Dermis blood vessel endothelial cell (primary cell): ENCODE measurements around the gene MAP6D1. TPM values are rescaled to one million over a fixed set of nuclear protein-coding genes. Genes with fewer than 3 reads are reported as not detected.
"Not testable (repeated sequence)": the region's sequence is repeated elsewhere in the genome, so short reads cannot be mapped to it uniquely, and the experiment has no call there.

Source experiments
- DNase-seq: peaks from one replicate; pipeline ENCODE4 v3.0.0; 2010
- total RNA-seq: library from RNA; depleted of rRNA; stranded (reverse); fragments of >200 nt; gene quantifications from 2 replicates; pipeline ENCODE4 v1.2.3, GENCODE V29; 2014

MAP6D1 gene
- total RNA-seq, 1 donor from 2014 or later = 2.6 TPM

DNA sequence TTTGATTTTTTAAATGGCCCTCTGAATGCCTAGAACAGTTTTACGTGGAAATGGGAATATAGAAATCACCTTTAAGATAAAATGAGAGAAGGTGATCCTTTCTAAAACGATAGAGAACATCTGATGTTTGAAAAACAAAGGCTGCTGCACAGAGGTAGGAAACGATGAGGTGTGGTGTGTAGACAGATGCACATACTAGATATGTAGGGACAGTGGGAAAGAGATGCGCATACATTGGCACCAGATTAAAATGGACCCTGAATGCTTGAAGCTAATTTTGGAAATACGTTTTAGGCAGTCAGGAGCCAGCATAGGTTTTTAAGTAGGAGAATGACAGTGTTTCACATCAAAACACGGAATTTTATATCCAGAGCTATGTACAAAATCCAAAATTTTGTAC, 29.0 kb downstream of the MAP6D1 start:
- no peak for DNase-seq

DNA sequence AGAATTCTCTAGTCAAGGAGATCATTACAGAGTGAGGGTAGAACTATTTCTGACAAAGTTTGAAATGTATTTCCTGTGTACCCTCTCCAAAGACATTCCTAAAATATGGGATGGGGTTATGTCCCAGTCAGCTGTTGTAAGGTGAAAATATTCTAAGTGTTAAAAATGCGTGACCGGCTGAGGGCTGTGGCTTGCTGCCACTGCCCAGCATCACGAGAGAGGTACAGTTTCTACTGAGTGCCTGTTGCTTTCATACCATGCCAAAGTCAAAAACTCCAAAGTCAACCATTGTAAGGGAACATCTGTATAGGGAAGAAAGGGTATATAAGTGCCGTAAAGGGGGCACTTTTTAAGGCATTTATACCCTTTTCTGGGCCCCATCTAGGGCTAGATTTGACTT, 30.9 kb downstream of the MAP6D1 start:
- DNase-seq = no peak

DNA sequence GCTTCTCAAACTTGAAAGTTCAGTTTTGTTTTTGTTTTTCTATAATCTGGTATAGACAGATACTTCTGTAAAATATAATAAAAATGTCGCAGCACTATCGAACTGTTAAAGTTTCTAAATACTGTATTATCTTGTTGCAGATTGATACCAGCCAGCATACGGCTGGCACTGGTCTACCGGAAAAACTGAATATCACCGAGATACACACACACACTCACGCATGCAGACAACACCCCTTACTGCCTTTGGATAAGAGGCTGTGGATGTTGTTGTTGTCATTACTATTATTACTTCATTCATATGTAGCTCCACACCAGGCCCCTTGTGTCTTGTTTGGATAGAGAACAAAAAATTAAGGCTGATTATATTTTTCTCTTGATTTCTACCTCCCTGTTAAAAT, 32.4 kb downstream of the MAP6D1 start:
- no peak for DNase-seq

DNA sequence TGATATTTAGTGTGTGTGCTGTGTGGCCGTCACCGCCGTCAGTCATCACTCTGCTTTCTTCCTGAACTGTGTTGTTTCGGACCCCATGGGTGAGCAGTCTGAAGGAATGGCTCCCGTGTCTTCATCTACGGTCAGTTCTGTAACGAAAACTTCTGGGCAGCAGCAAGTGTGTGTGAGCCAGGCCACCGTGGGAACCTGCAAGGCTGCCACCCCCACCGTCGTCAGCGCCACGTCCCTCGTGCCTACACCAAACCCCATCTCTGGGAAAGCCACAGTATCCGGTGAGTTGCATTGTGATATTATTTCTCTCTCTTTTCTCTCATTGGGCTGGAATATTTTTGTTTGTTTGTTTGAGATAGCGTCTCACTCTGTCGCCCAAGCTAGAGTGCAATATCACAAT, 34.7 kb downstream of the MAP6D1 start:
- no peak for DNase-seq

DNA sequence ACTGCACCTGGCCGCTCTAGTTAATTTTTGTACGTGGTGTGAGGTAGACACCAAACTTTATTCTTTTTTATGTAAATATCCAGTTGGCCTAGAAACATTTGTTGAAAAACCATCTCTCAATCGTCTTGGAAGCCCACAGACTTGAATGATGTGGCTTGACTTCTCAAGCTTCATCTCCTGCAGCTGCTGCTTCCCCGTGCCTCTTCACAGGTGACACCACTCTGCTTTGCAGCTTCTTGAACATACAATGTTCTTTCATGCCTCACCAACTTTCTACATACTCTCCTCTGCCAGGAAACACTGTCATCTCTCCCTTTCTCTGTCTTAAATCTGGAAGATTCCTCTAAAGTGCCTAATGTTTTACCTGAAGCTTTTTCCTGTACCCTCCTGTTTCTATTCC, 35.6 kb downstream of the MAP6D1 start:
- DNase-seq = no peak

DNA sequence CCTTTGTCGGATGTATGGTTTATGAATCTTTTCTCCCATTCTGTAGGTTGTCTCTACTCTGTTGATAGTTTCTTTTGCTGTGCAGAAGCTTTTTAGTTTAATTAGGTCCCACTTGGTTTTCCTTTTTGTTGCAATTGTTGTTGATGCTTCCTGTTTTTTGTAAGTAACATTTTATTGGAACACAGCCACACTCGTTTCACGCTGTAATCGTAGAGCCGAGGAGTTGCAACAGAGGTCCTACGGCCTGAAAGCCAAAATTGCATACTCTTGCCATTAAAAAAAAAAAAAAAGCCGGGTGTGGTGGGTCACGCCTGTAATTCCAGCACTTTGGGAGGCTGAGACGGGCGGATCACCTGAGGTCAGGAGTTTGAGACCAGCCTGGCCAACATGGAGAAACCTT, 40.9 kb downstream of the MAP6D1 start:
- not testable (repeated sequence) for DNase-seq

DNA sequence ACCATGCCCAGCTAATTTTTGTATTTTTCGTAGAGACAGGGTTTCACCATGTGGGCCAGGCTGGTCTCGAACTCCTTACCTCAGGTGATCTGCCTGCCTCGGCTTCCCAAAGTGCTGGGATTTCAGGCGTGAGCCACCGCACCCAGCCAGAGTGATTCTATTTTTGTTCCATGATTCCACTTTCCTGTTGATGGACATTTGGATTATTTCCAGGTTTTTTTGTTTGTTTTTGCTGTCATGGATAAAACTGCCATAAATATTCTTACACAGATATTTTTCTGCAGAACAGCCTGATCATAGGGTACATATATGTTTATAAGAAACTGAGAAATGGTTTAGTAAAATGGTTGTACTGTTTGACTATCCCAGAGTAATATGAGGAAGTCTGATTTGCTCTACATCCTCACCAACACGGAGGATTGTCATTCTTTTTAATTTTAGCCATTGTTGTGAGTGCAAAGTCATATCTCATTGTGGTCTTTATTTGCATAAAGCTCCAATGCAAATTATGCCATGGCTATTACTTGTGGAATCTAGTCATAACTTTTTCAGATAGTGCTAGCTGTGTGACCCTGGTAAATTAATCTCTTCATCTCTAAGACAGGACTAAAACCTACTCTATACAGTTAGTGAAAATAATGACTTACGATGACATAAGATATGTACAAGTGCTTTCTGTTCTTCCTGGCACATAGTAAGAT, 42.7 kb downstream of the MAP6D1 start:
- DNase-seq = peak; percentile 63

DNA sequence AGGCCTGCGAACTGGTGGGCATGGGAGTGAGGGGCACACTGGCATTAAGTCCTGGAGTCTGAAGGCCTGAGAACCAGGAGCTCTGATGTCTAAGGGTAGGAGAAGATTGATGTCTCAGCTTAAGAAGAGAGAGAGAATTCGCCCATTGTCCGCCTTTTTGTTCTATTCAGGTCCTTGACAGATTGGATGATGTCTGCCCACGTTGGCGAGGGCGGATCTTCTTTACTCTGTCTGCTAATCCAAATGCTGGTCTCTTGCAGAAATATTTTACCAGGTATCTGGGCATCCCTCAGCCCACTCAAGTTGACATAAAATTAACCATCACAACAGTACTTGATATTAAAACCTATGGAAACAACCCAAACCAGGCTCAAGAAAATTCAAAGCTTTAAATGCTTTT, 44.1 kb downstream of the MAP6D1 start:
- DNase-seq = no peak

DNA sequence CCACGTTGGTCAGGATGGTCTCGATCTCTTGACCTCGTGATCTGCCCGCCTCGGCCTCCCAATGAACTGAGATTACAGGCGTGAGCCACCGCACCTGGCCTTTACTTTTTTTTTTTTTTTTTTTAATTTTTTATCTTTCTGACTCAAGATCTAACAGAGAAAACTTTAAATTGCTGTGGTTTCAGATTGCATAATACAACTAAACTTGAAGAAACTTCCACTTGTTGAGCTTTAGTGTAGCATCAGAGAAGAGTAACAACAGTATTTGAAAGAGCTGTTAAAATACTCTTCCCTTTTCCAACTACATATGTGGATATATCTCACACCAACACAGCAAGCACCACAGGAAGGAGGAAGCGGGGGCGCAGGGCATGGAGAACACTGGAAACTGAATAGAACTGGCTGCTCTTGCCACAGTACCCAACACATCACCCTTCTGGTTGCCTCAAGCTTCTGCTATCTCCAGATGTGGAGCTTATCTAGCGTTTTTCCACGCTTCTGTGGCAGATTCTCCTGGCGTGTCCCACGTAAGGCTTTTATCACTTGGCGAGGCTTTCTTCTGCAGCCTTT, 45.4 kb downstream of the MAP6D1 start:
- no peak for DNase-seq

DNA sequence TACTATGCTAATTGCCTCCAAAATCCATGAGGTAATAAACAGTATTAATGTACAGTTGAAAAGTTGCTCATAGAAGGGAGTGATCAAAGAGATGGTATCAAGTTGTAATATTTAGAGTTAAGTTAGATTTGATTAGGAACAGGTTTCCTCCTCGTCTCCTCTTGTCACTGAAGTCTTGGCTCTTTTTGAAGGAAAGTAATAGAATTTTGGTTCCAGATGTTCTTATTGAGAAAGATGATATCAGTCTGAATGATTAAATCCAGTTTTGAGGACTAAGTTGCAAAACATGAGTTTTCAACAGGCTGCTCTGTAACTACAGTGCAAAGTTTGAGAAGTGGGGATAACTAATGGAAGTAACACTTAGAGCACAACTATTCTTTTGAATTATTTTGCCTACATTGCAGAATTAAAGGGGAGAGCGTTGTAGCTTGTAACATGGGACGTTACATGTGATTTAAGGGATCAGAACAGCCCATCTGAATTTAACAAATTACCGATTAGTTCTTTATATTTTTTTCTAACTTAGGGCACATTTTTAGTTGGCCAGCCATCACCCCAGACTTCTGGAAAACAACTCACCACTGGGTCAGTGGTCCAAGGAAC, 48.3 kb downstream of the MAP6D1 start:
- DNase-seq = no peak

DNA sequence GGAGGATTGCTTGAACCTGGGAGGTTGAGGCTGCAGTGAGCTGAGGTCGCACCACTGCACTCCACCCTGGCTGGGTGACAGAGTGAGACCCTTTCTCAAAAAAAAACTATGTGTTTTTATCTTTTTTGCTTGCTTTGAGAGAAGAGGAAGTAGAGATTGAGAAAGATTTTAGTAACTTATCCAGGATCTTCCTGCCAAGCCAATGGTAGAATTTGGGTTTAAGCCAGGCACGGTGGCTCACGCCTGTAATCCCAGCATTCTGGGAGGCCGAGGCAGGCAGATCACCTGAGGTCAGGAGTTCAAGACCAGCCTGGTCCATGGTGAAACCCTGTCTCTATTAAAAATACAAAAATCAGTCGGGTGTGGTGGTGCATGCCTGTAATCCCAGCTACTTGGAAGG, 48.9 kb downstream of the MAP6D1 start:
- DNase-seq = not testable (repeated sequence)

DNA sequence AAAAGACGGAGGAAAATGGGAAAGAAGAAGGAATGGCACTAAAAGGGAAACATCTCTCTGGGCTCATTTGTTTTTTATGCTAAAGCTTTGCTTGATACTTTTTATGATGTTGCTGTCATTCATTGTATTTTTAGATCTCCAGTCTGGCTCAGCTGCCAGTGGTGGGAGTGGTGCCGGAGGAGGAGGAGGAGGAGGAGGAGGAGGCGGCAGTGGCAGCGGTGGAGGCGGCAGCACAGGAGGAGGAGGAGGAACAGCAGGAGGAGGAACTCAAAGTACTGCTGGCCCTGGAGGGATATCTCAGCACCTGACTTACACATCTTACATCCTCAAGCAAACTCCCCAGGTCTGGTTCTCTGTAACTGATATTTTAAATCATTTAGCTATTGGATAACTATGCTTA, 49.6 kb downstream of the MAP6D1 start:
- no peak for DNase-seq

DNA sequence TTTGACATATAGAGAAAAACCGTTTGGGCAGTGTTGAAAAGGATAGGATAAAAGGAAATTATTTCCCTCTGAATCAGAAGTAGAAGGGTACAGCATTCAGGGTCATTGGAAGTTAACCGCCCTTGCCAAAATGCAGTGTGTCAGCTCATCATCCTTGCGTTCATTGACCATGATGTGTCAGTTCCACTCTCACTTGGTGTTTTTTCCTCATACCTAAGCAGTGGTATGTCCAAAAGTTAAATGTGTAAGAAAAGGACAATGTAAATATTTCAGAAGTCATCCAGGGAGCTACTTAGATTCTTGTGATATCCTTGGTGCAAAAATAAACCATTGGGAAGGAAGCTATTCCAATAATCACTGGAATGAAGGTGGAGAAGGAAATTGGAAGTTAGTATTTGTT, 50.7 kb downstream of the MAP6D1 start:
- DNase-seq = no peak

DNA sequence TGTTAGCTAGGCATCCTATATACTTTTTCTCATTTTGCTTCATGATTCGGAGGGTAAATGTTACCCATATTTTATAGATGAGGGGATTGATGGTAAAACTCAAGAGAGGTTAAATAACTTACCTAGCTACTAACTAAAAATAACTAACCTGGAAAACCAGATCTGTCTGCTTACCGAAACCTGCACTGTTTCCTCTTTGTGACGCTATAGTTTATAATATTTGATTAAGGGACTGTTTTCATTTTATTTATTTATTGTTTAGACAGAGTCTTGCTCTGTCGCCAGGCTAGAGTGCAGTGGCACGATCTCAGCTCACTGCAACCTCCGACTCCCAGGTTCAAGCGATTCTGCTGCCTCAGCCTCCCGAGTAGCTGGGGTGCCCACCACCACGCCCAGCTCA, 55.9 kb downstream of the MAP6D1 start:
- DNase-seq = no peak

DNA sequence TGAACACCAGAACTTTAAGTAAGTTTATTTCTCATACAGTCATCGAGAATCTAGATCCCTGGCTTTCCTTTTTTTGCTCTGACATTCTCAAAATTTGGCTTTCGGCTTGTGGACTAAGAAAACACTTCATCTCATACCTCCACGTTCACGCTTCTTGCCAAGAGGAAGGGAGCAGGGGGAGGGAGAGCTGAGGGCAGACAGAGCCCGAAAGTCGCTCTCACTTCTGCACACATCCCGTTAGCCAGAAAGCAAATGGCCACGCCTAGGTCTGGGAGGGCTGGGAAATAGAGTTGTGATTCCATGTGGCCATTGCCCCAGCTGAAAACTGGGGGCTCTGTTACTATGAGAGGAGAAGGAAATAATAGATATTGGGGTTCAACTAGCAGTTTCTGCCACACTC, 57.3 kb downstream of the MAP6D1 start:
- no peak for DNase-seq

DNA sequence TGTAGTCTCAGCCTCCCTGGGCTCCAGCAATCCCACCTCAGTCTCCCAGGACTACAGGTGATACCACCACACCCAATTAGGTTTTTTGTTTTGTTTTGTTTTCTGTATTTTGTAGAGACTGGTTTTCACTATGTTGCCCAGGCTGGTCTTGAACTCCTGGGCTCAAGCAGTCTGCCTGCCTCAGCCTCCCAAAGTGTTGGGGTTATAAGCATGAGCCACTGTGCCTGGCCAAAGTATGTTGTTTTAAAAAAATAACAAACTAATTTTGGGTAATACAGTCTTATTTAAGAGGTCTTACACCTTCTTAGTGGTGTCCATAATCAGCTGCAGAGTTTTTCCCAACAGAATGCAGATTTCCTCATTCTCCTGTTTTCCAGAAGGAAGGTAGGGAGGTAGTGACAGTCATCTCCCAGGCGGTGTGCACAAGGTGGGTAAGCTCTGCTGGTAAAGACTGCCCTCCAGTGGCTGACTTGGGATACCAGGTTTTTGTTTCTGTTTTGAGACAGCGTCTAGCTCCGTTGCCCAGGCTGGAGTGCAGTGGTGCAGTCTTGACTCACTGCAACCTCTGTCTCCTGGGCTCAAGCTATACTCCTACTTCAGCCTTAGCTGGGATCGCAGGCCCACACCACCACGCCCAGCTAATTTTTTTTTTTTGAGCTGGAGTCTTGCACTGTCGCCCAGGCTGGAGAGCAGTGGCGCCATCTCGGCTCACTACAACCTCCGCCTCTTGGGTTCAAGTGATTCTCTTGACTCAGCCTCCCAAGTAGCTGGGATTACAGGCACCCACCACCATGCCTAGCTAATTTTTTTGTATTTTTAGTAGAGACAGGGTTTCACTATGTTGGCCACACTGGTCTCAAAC, 58.4 kb downstream of the MAP6D1 start:
- peak; percentile 89 for DNase-seq

DNA sequence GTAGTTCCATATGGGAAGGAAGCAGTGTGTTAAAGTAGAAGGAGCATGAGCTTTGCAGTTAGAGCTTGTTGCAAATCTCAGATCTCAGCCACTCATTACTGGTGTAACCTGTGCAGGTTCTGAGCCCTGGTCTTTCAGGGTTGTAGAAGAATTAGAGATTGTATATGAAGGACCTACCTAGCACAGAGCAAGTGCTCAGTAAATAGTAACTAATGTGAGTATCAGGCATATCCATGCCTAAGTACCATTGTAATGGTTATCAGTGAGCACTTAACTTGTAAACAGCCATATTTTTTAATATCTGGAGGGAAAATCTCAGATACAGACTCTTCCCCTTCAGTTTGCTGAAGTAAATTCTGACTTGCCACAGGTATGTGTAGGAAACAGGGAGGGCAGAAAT, 59.3 kb downstream of the MAP6D1 start:
- DNase-seq = peak; percentile 8

Other genes with a start within 250 kb of the MAP6D1 start
- gene KLHL24, start 190.0 kb downstream of the MAP6D1 start, total RNA-seq = 102 and 139 TPM in 2 replicates
- gene YEATS2, start 127.8 kb downstream of the MAP6D1 start, total RNA-seq = 40.8 and 41.1 TPM in 2 replicates
- 29.6 and 32.0 TPM in 2 replicates for gene PARL, start 59.3 kb upstream of the MAP6D1 start, total RNA-seq
- gene ABCC5, start 192.3 kb upstream of the MAP6D1 start, total RNA-seq = 13.7 and 19.1 TPM in 2 replicates
- not detected in 2 replicates for gene HTR3D, start 206.2 kb upstream of the MAP6D1 start, total RNA-seq
- 0.19 TPM in 1 of 2 replicates, not detected in the other for gene HTR3C, start 227.5 kb upstream of the MAP6D1 start, total RNA-seq